A549 treated with GW870086 at 1 μM for 4 hours (cell line): ENCODE data around the gene ZNF827. TPM values are rescaled to one million over a fixed set of nuclear protein-coding genes. Genes with fewer than 3 reads are reported as not detected.

Experiments used
- total RNA-seq: library from RNA; stranded (reverse); fragments of 200-300 nt; extraction: Qiagen RNA extraction; gene quantifications from 5 replicates; pipeline ENCODE4 v1.2.3, GENCODE V29; 2022; ENCODE audit warnings: low read depth

Gene ZNF827, protein sequence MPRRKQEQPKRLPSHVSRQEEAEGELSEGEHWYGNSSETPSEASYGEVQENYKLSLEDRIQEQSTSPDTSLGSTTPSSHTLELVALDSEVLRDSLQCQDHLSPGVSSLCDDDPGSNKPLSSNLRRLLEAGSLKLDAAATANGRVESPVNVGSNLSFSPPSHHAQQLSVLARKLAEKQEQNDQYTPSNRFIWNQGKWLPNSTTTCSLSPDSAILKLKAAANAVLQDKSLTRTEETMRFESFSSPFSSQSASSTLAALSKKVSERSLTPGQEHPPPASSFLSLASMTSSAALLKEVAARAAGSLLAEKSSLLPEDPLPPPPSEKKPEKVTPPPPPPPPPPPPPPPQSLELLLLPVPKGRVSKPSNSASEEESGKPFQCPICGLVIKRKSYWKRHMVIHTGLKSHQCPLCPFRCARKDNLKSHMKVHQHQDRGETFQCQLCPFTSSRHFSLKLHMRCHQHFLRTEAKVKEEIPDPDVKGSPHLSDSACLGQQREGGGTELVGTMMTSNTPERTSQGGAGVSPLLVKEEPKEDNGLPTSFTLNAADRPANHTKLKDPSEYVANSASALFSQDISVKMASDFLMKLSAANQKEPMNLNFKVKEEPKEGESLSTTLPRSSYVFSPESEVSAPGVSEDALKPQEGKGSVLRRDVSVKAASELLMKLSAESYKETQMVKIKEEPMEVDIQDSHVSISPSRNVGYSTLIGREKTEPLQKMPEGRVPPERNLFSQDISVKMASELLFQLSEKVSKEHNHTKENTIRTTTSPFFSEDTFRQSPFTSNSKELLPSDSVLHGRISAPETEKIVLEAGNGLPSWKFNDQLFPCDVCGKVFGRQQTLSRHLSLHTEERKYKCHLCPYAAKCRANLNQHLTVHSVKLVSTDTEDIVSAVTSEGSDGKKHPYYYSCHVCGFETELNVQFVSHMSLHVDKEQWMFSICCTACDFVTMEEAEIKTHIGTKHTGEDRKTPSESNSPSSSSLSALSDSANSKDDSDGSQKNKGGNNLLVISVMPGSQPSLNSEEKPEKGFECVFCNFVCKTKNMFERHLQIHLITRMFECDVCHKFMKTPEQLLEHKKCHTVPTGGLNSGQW
- 3.0 to 4.5 TPM (median 3.2 TPM) in 5 replicates for total RNA-seq

DNA sequence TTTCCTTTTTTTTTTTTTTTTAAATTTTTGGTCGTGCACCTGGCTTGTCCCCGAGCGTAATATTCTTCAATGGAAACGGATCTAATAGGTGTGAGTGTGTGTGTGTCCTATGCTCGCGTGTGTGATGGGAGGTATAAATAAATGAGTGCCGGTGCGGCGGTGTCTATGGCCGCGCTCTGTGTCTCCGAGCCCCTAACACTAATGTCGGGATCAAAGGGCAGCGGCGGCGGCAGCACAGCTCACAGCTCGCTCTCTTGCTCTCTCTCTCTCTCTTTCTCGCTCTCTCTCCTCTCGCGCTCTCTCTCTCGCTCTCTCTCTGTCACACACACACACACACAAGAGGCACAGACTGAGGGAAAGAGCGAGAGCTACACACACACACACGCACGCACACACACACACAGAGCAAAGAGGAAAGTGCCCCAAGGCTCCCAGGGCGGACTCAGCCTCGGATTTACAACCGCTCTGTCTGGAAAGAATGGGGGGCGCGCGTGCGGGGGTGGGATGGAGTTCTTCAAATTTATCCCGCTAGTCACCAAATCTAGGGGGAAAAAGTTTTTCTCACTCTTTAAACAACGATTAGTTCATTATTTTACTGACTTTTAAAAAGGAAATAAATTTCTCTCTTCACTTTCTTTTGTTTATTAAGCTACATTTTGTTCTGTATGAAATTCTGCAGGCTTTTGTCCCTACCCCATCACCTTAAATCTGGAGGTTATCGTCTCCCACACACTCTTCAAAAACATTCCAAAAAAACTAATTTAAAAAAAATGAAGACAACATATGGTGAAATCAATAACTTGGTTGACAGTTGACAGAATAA is at the start of gene ZNF827:
ZNF827 (minus strand) TSS at position 206 of the 823 bp plus-strand sequence. CDS start 416 bp downstream, outside the sequence.

Other genes starting within 250 kb of the ZNF827 start
- 27.8 to 44.1 TPM (median 32.5 TPM) in 5 replicates for gene LSM6, start 236.9 kb upstream of the ZNF827 start, total RNA-seq